GM21529 (cell line): Measurements from ENCODE around the gene GABRA4.

ENCODE experiments used
- ATAC-seq: cut with Tn5 transposase; IDR thresholded peaks from one replicate; pipeline ENCODE4 v1.9.1; 2021; ENCODE audit not compliant: unreplicated experiment

GABRA4 gene

DNA sequence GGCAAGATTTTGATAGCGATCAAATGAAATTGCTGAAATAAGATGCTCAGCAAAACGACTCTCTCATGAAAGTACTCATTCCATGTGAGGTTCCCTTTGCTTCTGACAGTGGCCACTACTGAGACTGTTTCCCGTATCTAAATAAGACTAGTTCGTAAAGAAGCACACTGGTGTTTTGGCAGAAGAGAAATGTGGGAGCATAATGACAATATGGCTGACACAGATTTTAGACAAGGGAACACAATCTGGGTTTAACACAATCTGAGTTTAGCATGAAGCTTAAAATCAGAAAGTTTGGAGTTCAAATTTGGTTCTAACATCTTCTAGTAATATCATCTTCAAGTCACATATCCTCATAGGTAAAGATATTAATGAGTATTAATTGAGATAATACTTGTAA, 13.7 kb downstream of the GABRA4 start:
- ATAC-seq = no peak

DNA sequence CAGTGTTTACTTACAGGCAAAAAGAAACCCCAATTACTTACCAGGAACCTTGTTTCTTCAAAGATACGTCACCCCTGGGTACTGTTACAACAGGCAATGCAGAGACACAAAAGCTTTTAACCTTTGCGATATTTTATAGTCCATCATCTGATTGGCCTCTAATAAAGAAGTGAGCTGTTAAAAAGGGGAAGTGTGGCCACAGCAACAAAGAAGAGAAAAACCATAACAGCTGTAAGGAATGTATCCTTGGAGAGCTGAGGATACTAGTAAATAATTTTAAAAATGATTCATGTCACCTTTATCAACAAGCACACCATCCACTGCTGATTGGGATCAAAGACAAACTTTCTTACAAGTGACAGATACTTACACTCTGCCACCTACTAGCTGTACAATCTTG, 14.1 kb downstream of the GABRA4 start:
- no peak for ATAC-seq

DNA sequence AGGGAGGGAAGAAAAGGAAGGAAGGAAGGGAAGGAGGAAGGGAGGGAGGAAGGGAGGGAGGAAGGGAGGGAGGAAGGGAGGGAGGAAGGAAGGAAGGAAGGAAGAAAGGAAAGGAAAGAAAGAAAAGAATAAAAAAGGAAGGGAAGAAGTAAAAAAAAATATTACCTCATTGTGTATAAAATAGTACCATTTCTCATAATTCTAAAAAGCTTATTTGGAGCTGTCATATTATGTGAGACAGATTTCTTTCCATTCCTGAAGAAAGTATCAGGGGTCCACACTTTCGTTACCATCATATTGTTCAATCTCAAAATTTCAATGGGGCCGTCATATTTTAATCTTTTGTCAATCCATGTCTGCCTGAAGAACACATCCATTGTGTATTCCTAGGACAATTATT, 16.1 kb downstream of the GABRA4 start:
- no peak for ATAC-seq

DNA sequence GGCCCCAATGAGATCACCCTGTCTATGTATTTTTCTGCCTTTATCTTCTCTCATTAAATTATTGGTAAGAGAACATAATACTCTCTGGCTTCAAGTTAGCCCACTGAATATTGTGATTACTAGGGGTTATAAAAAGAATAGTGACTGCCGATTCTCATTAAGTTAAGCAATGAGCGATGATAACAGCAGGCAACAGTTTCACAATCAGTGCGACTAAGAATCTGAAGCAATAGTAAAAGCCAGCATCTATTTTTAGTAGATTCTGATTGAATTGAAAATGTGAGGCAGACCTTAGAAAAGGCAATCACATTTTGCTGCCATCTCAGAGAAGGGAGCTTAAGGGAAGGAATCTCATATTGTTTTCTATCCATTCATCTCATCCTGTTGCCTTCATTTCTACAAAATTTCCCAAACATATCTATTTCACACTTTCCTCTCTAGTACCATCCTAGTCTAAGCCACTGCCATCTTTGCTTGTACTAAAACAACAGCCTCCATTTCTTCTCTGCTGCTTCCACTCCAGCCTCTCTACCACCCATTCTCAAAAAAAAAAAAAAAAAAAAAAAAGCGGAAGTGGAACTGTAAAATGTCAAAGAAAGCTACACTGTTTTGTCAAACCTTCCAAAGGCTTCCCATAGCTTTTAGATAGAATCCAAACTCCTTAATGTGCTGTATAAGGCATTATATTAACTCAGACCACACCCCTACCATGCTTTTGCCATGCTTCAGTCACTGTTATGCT, 17.4 kb downstream of the GABRA4 start:
- ATAC-seq = peak; percentile 64

DNA sequence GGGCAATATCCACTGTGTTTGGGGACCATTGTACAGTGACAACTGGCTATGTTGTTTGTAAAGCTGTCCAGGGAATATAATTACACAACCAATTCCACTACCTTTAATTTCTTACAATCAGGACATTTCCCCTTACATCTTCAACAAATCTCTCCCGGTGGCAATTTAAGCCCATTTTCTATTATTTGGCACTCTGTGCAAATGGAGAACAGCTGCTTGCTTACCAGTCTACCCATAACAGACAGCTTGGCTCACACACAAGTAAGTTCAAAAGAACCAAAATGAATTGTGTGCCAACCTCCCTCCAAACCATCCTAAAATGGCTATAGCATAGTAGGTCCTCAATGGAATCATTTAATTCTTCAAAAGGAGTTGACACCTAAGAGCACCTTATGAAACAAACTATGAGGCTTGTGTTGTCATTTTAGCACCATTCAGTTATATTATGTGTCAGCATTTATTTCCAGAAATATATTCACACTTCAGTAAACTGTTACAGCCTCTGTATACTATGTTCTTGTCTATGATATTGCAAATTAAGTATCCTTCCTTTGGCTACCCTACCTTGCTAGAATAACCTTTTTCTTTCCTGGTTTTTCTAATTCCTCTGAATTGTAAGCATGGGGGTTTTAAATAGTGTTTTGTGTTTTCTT, 18.4 kb downstream of the GABRA4 start:
- ATAC-seq = no peak

DNA sequence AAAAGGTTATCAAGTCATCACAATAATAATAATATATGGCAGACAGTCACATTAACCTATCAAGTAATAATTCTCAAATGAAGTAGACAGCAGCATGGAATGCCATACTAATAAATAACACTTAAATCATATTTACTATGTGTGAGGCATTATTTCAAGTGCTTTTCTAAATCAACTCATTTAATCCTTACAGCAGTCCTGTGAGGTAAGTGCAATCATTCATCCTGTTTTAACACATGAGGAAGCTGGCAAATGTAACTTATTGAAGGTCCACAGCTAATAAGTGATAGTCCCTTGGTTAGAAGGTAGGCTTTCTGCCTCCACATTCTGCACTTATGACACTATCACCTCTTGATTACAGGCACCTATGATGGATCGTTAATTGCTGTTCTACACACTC, 24.5 kb downstream of the GABRA4 start:
- no peak for ATAC-seq

DNA sequence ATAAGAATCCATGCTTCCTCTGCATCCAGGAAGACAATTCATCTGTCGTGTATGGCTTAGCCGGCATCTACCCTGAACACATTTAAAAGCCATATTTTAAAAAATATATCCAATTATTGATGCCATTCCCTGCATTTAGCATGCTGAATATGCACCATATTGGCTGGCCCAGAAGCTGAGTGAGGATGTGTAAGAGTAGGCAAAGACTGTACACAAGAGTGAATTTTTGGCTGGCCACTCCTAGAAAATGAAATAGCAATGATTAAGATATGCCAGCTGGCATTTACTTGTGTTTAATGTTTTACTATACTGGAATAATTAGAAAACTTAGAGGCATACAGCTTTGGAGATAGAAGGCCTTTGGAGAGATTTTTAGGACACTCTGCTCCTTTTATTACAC, 25.8 kb downstream of the GABRA4 start:
- ATAC-seq = no peak

DNA sequence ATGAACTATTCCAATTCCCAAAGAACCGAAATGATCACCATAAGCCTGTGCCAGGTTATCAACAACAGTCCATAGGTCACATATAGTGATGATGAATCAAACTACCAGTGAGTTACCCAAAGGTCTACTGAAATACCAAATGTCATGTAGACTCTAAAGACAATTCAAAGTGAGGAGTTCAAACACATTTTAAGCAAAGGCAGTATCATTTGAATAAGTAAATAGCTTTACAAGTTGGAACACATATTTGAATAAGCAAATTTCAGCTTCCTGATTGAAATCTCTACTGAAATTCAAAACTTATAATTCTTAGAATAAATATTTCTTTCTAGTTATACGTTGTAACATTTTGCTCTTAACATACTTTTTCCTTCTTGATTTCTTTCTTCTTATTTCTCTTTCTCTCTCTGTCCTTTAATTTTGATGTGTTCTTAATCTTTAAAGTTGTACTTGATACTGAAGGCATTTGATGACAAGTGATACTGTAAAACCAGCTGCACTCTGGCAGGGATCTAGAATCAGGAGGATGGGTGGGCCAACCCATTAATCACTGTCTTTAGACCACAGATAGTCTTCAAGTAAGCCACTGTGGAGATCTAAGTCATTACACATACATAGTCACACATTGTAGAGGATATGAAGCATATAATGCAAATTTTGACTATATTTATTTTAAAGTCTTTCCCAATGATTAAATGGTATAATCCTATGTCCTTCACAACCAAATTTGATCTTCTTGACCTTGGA, 34.5 kb downstream of the GABRA4 start:
- no peak for ATAC-seq

DNA sequence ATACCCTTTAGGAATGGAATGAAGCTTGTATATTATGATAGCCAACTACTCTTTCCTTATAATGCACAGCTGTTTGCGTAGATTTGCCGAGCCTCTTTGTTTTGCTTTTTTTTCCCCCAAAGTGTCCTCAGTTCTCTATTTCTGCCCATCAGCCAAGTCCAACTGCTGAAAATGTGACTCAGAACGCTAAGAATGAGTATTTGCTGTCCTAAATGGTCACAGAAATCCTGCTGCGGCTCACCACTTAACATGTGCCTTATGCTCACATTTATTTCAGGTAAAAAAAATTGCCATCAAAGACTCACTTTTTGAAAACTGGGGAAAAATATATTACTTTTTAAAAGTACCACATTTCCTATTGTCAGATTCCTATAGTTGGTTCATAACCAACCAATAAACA, 36.9 kb downstream of the GABRA4 start:
- no peak for ATAC-seq

DNA sequence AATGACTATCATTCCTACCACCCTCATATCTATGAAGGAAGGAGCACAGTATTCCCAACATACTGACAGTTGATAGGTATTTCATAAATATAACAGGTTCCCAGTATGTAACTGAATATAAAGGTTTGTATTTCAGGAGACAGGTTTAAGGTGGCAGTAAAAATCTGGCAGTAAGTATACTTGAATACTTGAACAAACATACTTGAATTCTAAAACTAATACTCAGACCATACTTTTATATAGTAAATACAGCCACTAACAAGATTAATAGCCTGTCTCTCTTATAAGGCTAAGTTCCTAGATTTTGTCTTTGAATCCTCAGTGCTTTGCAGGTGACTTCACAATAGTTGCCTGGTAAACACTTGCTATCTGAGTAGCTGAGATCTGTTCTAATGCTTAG, 37.8 kb downstream of the GABRA4 start:
- ATAC-seq = no peak

DNA sequence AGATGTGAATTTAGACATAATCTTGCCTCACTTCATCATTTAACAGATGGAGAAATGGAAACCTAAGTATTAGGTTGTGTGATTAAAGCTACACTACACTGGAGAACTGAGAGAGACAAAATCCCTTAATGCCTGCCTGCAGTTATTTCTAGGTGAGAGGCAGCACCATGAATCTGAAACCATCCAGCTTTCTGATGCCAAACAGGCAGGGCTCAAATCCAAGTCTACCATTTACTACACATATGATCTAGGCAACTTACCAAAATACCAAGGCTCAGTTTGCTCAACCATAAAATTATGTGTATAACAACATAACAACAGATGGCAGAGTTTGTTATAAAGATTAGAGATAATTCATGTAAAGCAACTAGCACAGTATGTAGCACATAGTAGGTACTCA, 38.7 kb downstream of the GABRA4 start:
- no peak for ATAC-seq

DNA sequence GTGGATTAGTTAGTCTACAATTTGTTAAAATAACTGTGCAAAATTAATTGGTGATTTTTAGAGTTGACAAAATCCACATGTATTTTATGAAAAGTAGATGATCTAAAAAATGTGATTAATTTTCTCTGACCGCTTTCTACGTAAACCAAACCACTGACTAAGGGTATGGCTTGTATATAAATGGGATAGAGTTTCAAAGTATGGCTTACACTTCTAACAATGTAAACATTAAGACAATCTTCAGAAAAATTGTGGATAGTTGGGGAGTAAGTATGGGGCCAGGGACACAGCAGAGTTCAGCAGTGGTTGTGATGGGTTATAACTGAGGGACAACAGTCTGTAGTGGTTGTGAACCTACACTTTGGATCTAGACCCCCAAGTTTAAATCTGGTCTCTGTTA, 39.8 kb downstream of the GABRA4 start:
- ATAC-seq = no peak

DNA sequence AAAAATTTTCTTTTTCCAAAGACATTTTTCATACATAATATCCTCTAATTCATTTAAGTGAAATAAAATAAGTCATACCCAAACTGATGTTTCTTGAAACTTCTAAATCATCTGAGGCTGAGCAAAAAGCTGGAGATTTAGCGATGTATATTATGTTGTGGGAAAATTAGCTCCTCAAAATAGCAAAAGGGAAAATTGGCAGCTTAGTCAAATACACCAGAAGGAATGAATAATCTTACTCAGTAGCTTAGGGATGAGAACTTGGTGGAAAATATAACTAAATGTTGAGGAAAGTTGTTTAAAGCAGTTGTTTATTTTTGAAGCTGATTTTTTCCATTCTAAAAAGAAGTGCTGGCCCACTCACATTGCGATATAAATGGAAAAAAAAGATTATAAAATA, 40.9 kb downstream of the GABRA4 start:
- no peak for ATAC-seq

DNA sequence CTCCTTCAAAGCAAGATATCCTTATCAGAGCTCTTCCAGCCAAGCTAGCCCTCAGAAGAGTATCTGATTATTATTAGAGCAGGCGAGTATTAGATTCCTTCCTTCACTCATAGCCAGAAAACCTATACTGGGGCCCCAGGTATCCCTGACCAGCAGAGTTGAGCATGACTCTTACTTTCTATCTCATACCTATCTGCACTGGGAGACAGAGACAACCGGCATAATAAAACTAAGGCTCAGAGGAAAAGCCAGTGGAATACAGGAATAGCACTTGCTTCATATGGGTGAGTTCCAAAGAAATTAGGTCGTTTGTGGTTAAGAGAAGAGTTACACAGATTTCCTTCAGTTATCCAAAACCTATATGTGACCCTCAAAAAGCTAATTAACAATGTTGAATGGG, 42.6 kb downstream of the GABRA4 start:
- no peak for ATAC-seq

DNA sequence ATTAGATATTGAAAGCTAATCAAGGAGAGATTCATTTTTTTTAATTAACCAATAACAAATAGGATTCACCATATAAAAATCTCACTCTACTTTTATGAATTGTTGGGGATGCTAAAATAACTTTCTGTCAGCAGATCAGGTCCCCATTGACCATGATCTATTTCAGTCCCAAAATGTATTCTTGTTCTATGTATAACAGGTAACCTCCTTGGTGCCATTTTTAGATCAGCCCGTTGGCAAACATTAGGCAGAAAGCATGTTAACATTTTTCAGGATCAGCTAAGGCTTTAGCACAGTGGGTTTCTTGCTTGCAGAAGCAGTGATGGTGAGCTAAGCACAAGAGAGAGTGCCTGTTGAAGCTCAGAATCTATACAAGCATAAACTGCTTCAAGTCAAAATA, 43.6 kb downstream of the GABRA4 start:
- ATAC-seq = no peak

DNA sequence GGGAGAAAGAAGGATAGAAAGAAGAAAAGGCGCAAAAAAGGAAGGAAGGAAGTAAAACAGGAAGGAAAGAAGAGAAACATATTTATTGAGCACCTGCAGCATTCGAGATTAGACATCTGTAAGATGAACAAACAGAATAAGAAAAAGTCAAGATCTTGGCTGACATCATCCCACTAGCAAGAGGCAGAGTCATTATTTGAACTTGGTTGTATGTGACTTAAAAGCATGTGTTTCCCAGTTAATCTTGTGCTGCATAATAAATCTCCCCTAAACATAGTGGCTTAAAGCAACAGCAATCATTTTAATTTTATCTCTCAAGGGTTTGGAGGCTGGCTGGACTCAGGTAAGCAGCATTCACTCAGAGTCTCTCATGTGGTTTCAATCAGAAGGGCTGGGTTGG, 45.8 kb downstream of the GABRA4 start:
- ATAC-seq = no peak

DNA sequence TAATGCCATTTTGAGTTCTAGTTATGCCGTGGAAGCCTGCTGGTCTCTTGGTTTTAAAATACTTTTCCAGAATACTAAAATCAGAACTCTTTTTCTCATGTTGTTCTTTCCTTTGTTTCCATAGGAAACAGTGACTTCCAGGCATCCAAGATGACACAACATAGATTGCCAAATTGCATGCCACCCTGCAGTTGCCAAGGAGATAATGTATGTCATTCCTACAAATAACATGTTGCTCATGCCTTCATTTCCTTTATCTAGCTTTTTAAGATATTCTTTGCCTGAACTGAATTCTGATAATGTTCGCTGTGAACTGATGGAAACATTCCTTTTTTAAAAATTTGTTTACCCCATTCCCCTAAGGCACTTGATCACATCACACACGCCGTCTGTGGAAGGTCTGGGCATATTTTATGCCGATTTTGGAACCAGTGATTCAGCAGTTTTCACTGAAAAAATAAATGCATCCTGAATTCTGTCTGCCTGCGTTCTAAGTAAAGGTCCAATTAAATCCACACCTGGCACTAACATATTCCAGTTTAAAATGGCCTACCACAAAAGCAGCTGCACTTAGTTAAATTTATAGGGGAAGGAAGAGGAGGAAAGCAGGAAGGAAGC, 46.4 kb downstream of the GABRA4 start:
- no peak for ATAC-seq

DNA sequence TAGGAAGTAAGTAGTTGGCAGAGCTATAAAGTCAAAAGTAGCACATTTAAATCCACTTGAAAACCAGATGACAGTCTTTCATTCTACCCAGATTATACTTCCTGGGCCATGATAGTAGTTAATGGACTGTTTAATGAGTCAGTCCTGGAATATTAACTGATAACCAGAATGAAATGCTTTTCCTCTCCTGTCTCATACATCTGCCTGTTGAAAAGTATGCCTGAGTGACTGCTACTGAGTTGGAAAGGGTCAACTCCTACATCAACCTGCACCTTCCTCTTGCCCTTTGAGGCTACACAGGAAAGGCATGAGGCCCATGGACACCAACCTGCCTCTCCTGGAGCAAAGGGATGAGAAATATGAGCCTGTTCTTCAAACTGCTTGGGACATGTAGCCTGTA, 48.3 kb downstream of the GABRA4 start:
- ATAC-seq = no peak

DNA sequence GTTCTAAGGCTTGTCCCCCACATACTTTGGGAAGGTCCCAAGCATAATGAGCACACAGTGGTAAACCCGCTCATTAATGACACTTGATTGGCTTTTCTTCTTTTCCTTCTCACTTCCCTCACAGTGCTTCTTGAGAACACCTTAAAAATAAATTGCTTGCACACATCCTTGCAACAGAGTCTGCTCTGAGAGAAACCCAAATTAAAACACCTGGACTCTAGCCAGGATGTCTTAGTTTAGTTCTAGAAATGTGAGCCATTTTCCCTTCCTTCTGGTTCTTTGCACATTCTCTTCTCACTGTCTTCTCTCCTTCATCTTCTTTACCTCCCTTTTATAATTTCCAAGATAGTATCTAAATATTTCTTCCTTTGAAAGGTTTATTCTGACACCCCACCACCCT, 49.0 kb downstream of the GABRA4 start:
- no peak for ATAC-seq

DNA sequence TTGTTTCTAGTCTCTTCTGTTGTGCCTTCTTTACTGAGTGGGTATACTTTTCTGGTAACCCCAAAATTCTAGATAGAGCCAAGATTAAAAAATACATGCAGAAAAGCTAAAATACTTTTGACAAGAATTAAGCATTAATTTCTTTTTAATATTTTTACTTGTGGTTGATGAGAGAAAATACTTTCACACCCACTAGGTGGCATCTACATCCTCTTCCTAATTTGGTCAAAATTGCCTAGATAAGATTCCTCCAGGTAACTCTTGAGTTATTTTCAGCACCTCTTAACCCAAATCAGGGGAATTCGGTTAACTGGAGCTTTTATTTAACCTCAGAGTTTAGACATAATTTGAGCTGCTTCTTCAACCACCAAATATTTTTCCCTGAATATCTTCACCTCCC, 55.9 kb downstream of the GABRA4 start:
- no peak for ATAC-seq

DNA sequence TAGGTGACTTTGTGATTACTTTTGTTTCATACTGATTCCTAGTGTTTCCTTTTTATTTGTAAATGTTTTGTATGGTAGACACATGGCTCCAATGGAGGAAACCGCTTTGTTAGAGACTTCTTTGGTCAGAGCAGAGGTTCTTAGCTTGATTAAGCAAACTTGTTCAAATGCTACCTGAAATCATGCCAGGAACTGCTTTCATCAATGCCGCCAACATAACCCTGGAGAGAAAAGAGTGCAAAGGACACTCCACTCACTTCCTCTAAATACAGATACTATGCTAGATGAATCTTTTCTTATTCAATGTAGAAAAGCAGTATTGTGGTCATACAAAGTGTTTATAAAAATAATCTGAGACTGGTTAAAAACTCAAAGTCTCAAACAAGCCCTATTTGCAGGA, 58.7 kb downstream of the GABRA4 start:
- ATAC-seq = no peak

DNA sequence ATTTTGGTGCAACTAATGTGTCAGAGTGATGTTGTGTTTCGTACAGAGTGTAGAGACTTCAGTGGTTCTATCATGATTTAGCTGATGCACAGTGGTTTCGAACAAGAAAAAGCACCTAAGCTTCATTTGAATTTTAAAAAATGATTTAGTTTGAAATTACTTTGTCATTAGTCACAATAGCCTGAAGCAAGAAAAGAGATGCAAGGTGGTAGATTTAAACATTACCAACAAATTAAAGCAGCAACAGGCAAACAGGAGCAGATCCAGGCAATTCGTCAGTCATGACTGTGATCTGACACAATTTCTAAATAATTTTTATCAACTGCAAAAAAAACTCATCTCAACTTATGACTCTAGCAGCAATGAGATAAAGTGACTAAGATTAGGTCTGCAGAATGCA, 59.7 kb downstream of the GABRA4 start:
- ATAC-seq = no peak
